Stimulated activated CD8-positive, alpha-beta memory T cell treated with anti-CD3 and anti-CD28 coated beads, Interleukin-7, amount 100 ng/mL, for 24 hours (primary cell): ENCODE measurements around the gene CBX6.
"Not testable (repeated sequence)": the region's sequence is repeated elsewhere in the genome, so short reads cannot be mapped to it uniquely, and the experiment has no call there.

ENCODE experiments used
- DNase-seq: peaks from one replicate; pipeline ENCODE4 v3.0.0-alpha.2; 2020; ENCODE audit warnings: low read depth

The CBX6 gene

DNA sequence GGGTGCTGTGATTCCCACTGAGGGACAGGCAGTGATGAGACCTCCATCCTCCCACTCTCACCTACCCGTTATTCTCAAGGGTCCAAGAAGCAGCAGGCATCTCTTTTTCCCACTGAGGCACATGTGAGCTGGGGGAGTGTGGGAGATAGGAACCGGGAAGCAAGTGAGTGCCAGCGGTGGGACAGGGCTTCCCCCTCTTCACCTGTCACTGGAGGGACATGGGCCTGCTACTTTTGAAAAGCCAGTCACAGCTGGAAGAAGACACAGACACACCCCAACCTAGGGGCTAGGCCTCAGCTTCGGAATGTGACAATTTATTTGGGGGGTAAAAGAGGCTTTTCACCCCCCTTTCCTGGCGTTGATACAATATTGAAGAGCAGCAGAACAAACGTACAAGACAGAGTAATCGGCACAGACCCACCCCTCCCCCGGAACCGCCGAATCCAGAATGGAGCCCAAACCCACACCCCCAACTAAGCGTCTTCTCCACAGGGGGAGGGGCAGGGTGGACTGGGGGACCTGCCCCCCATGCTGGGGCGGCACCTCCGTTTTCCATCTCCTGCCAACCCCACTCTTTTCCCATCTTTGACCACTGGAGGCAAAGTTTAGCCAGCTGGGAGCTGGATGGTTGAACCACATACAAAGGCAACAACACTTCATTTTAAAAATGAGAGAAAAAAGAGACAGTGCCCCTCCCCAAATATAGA lies 10.7 kb downstream of the CBX6 start:
- DNase-seq = no peak

DNA sequence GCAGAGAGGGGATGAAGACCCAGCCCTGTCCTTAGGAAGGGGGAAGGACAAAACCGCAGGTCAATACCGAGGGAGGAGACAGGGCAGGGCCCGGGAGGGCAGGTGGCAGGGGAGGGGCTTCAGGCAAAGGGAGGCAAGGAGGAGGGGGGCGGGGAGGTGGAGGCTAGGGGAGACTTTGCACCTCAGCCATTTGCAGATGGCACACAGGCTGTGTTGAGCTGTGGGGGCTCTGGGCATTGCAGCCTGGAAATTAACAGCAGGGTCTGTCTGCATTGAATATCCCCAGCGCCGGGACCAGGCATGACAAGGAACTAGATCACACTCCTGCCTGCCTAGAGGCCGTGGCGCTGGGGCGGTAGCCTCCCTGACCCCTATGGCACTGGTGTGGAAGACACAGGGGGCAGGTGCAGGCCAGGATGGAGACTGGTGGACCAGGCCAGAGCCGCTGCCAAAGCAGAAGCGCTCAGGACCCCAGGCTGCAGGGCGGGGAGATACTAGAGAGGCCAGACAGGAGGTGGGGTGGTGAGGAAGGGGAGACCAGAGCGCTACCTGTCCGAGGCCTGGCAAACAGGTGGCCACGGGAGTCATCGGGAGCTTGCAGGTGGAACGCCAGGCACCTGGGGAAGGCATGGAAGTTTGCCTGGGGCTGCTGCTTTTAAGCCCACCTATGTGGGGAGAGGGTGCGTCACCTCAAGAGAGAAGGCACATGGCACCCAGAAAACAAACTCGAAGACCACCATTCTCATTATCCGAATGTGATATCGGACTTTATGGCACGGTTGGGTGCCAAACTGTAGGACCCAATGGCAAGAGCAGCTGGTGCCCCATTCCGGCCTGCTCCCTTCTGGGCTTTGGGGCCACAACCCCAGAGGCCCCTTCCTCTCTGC lies 11.5 kb downstream of the CBX6 start:
- DNase-seq = no peak

DNA sequence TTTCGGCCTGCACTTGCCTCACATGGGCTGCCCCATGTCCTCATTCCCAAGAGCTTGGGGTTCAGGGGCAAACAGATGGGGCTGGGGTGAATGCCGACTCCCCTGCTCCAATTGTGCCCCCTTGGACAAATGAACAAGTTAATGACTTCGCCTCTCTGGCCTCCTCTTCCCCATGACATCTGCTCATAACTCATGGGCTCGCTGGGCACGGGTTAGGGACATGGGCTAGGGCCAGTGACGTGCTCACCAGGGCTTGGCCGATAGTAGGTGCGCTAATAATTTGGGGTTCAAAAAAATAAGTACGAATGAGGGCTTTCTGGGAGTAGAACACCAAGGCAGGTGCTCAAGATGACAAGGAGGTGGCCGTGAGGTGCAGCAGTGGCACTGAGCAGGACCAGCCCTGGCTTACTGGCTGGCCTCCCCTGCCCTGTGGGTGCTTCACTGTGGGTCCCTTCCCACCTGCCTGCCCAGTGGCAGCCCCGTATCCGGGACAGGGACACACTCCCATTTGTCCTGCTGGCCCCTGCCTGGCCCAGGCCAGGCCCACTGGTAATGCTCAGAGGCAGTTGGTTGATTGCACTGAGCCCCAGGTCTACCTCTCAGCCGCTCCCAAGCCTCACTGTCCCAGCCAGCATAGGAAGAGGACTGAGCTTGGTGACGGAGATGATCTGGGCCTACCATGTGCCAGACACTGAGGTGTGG lies 12.3 kb downstream of the CBX6 start:
- DNase-seq = no peak

DNA sequence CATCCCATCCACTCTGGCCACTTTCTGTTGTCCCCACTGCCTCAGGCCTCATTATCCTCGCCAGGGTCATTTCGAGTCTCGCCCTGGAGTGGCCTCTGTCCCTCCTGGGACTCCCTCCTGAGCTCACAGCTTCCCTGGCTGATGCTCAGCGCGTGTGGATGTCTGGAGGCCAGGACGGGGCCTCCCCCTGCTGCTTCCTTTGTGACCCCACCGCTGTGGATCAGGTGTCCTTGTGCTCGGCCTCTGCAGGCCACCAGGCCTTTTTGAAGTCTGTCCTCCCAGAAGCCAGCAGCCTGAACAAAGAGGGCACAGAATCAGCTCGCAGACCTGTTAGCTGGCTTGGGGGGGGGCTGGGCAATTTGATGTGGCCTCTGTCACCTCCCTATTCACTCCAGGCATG lies 13.5 kb downstream of the CBX6 start:
- DNase-seq = no peak

DNA sequence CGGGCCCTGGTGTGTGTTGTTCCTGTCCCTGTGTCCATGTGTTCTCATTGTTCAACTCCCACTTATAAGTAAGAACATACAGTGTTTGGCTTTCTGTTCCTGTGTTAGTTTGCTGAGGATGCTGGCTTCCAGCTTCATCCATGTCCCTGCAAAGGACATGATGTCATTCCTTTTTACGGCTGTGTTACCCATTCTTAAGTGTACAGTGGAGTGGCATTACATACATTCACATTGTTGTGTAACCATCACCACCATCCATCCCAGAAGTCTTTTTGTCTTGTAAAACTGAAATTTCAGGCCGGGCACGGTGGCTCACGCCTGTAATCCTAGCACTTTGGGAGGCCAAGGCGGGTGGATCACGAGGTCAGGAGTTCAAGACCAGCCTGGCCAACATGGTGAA lies 17.5 kb downstream of the CBX6 start:
- DNase-seq = not testable (repeated sequence)

DNA sequence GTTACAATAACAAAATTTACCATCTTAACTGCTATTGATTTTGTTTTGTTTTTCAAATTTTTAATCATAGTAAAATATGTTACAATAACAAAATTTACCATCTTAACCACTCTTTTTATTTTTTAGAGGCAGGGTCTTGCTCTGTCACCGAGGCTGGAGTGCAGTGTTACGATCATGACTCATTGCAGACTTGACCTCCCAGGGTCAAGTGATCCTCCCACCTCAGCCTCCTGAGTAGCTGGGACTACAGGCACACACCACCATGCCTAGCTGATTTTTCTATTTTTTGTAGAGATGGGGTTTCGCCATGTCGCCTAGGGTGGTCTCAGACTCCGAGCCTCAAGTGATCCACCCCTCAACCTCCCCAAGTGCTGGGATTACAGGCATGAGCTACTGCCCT lies 18.1 kb downstream of the CBX6 start:
- not testable (repeated sequence) for DNase-seq

DNA sequence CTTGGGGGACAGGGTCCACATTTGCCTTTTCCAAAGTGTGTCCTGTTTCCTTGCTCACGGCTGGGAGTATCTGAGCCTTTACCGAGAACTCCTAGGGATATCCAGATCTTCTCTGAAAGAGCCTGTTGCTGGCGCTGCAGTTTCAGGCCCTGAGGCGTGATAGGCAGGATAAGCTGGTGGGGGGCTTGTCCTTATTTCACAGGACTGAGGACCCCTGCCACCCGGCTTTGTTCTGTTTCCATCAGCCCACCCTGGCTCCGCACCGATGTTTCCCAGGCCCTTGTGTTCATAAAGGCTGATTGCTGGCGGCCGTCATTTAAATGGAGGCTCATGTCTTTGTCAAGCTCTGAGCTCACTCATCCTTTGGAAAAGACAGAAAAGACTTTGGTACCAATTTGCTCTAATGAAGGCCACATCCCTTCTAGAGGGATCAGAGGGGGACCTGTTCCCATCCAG lies 18.8 kb downstream of the CBX6 start:
- no peak for DNase-seq

DNA sequence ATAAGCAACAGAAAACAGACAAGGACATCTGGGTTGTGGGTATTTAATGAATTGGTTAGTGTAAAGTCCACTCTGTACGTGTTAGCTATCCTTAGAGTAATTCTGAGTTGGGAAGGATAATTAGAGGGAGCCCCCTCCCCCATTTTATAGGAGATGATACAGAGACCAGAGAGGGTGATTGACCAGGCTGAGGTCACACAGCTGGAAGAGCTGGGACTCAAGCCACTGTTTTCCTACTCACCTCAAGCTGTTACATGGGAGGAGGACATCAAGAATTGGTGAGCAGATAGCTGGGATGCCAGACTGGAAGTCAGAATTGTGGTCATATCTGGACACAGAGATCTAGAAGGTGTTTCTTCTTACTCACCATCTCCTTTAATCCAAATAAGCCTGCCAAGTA lies 19.5 kb downstream of the CBX6 start:
- no peak for DNase-seq

DNA sequence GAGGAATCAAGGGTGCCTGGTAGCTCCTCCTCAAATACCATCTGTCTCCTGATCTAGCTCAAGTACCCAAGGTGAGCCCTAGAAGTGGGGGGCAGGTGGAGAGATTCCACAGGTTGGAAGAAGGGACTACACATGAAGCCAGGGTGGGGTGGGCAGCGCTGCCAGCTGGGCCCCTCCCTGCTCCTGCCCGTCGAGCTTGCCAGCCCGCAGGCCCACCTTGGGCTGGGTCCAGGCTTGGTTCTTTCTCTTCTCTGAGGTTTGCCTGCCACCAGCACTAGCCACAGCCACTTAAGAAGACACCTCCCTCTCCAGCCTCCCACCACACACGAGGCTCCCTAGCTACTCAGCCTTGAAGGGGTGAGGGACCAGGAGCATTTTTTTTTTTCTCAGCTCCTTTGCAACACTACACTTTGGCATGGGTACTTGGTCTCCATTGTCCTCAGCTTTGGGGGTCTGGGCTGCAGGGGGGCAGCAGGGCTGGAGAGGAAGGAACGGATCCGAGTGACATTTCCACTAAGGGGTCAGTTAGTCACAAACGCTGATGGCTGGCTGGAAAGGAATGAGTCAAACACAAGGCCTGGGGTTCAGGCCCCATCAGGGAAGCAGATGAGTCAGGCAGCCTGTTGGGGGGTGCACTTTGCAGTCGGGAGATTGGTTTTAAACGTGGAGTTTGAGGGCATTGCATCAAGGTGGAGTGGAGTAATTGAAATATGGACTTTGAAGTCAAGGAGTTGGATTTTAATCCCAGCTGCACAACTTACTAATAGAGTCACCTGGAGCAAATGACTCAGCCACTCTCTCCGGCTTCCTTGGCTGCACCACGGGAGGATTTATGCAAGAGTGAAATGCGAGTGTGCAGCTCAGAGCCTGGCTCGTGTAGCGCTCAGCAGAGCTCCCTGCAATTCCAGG lies 20.8 kb downstream of the CBX6 start:
- DNase-seq = no peak

DNA sequence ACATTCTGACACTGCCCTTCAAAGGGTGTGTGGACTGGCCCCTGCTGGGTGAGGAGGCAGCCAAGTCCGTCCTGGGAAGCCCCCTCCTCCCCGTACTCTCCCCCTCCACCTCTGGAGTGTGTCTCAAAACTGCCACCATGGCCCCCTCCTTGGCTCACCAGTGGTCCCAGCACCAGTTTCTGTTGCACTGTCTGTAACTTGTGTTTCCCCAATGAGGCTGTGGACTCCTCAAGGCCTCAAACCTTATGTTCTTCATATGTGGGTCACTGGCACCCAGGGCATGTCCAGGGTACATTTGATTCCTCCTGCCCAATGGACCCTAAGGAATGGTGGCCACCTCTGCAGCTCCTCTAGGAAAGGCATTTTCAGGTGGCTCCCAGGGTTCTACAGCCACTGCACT lies 21.6 kb downstream of the CBX6 start:
- no peak for DNase-seq

DNA sequence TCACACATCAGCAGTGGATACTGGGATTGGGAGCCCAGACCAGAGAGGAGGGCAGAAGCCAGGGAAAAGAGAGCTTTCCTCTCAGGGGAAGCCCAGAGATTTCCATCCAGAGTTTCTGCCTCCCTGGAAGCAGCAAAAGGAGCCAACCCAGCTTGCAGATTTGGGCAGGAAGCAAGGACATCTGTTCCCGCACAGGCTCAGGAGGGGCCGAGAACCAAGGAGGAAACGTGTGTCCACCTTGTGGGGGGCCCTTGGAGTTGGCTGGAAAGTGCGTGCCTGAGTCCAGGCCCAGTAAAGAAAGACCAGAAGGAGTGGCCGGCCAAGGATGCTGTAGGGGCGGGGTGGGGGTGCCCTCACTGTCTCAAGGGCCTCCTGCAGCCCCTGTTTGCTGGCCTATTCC lies 22.2 kb downstream of the CBX6 start:
- DNase-seq = no peak

DNA sequence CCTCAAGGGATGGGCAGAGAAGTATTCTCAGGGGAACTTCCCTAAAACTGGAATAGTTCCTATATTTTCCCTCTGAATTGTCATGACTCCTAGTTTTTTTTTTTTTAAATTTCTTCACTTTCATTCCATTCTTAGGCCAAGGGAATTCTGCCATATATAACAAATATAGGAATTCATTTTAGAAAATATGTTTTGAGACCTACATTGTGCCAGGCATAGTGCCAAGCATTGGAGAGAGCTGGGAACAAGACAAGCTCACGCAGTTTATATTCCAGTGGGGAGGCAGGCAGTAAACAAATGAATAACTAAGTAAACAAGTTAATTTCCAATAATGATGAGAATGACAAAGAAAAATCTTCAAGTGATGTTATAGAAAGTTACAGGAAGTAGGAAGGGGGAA lies 25.6 kb downstream of the CBX6 start:
- DNase-seq = no peak

DNA sequence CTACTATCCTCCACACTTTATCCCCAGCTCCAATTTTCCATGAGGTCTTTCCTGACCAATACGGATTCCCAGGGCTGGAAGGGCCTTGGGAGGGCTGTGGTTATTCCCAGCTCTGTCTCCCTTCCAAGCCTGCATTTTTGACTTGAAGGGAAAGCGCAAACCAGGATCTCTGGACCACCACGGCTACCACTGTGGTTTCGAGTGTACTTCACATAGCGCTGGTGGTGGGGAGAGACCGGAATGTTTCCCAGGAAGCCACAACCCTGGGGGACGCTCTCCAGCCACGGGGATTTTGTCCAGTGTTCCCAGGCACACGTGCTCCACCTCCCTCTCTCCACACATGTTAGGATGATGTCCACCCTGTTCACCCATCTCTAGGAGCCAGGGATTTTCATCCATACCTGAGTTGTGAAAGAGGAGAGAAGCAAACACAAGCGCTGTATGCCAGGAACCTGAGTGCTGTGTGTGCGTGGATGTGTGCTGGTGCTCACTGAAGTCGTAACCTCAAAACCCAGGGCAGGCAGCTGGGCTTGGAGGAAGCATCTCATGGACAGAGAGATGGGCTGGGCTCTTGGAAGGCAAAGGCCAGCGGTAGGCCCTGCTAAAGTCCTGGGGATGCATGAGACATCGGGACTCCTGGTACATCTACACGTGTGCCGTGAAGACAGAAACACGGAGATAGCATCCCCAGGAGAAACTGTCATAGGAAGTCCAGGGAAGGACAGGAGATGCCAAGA lies 26.8 kb downstream of the CBX6 start:
- no peak for DNase-seq

DNA sequence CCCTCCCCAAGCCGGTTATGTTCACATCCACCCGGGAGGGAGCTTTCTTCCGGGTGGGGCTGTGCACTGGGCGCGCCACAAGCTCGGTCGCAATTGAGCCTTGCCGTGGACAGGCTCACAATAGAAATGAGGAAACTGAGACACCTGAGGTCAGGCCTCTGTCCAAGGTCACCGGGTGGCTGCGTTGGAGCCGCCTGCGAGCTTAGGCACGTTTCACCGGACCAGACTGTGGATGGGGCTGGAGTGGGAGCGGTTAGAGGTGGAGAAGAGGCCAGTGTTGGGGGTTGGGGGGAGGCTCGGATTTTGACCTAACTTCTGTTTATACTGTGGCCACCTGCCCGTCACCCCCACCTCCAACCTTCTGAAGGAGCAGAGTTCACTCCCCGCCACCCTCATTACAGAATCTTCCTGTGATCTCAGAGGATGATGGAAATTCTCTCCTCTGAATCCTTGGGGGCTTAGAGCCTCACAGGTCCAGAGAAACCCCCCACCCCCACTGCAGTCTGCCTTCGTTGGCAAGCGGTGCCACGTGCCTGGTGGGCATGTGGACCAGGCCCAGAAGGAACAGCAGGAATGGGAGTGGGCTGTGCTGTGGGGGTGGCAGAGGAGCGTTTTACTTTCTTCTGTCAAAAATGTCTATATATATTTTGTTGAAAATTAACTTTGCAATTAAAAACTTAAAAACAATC lies 27.6 kb downstream of the CBX6 start:
- DNase-seq = no peak

DNA sequence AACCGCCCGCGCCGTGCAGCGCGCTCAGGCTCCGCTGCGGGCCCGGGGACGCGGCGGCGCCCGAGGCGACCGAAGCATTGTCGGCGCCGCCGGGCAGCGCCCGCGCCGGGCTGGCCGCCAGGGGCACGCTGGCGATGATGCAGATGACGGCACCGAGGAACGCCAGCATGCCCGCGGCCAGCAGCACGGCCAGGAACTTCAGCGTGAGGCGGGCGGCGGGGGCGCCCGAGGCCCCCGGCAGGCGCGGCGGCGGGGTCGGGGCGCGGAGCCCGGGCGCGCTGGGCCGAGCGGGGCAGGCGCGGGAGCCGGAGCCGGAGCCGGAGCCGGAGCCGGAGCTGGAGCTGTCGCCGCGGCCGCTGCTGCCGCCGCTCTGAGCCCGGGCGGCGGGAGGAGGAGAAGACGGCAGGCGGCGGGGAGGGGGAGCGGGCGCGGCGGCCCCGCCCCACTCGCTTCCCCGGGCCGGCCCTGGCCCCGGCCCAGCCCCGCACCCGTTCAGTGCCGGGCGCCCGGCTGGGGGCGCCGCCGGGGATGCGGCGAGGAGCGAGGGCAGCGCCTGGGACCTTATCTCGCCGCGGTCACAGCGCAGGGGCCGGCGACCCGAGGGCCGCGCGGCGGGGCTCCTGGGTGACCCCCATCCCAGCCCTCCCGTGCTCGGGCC lies 28.2 kb downstream of the CBX6 start, which contains the start of gene NPTXR:
Gene NPTXR, minus strand, starts transcription at position 372 of the 658 bp plus-strand sequence.
- no peak for DNase-seq

DNA sequence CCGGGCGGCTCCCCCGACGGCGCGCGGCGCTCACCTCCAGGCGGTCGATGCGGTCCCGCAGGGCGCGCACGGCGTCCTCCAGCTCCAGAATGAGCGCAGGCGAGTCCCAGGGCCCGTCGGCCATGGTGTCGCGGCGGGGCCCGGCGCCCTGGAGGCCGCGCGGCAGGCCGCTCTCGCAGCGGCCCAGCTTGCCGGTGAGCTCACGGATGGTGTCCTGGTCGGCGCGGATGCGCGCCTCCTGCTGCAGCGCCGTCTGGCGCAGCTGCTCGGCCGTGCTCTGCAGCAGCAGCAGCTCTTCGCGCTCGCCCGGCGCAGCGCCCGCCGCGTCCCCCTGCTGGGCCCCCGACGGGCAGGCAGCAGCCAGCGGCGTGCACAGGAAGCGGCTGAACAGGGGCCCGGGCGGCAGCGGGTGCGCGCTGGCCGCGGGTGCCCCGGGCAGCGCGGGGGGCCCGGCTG lies 28.8 kb downstream of the CBX6 start:
- DNase-seq = no peak

DNA sequence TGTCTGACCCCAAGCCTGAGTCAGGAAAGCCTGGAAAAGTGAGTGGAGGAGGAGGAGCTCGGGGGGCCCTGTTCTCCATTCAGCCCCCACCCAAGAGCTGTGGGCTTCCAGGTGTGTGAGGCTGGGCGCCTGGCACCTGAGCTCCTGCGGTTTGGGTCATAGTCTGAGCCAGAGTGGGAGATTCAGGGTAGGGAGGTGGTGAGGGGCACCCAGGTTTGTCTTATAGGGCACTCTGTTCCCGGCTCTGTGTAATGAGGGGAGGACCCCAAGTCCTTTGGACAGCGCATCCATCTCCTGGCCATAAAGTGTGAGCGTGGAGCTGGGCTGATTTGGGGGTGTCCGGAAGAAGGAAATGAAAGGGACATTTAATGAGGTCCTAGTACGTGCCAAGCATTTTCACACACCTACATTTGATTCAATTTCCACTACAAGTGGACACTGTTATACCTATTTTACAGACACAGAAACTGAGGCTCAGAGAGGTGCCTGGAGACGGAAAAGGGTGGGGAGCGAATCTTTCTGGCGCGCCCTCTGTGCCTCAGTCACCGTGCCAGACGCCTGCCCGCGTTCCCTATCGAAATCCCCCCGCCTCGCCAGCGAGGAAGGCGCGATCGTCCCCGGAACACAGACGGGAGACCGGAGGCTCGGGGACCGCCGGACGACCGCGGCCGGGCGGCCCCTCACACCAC lies 29.4 kb downstream of the CBX6 start:
- no peak for DNase-seq

DNA sequence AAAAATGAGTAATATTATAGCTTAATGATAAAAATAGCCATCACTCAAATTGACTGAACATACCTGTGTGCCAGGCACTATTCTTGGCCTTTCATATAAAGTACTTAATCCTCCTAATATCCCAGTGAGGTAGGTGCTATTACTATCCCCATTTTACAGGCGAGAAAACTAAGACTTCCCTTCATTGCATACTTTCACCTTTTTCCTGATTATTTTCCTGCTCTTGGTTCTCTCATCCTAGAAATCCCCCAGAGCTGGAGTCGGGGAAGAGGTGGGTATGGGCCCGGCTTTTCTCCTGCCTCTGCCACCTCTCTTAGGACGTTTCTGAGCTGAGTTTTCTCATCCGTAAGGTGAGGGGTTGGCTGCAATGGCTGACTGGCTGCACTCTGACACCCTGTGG lies 30.4 kb downstream of the CBX6 start:
- no peak for DNase-seq

DNA sequence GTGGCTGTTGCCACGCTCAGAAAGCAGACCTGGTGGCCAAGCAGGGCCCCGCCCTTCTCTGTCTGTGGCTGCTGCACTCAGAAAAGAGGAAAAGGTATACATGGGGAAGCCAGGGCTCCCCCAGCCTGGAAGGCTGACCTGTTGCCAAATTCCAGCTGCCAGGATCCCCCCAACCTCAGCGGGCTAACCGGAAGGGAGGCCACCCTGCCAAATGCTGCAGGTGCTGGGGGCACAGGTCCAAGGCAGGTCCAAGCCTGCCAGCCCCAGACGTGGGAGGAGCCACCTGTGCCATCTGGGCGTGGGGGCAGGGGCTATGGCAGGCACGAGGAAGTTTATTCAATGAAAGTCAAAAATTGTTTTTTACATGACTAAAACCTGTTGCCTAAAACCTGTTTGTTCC lies 30.8 kb downstream of the CBX6 start:
- DNase-seq = no peak
